ENCODE results near the gene COPS6.

The COPS6 gene

GRCh38 chr7:100080907-100081534 lies 7.7 kb upstream of the COPS6 start:
- DNase-seq = no peak

DNA sequence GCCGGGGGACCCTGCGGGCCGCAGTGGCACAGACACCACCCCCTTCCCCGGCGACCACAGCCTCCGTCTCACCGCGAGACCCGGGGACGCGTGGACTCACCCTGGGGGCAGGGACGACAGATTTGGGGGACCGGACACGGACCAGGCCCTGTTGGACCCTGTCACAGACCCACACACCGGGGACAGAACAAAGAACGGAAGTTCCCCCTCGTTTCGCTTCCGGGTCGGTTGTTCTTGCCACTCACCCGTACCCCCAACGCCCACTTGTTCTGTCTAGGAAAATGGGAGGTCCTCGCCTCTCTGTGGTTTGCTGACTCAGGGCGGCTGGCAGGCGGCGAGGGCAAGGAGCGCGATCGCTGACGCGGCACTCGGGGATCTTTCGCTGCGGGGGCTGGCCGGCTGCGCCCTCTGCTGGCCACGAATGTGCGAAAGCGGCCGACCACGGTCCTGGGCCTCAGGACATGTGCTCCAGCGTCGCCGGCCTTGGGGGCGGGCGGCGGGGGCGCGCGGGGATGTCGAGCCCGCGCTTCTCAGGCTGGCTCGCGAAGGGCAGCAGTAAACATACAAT lies 7.2 kb upstream of the COPS6 start, which contains the start of gene ZNF3:
ZNF3 (minus strand) TSS at position 189 of the 568 bp plus-strand sequence. CDS start 4,366 bp downstream, outside the sequence.
- peak; percentile 57 for DNase-seq

- DNase-seq = no peak
Measured at GRCh38 chr7:100082978-100083377, 5.8 kb upstream of the COPS6 start.

DNA sequence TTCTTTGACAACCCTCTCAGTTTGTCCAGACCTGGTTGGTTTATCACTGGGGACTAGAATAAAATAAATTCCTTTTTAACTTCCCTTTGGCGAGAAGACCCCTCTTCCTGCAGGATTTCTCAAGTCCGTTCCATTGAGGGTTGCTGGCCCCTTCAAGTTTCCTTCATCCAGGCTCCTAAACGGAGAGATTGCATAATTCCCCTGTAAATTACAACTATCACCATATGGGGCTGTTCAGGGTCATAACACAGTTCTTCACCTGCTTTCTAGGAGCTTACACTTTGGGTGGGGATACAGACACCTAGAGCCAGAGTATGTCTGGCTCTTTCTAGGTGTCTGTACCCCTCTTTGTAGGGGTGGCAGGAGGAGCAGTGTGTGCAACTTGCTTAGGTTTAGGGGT lies 3.3 kb upstream of the COPS6 start:
- no peak for DNase-seq

- DNase-seq = no peak
Measured at GRCh38 chr7:100087055-100087750, 1.6 kb upstream of the COPS6 start.

DNA sequence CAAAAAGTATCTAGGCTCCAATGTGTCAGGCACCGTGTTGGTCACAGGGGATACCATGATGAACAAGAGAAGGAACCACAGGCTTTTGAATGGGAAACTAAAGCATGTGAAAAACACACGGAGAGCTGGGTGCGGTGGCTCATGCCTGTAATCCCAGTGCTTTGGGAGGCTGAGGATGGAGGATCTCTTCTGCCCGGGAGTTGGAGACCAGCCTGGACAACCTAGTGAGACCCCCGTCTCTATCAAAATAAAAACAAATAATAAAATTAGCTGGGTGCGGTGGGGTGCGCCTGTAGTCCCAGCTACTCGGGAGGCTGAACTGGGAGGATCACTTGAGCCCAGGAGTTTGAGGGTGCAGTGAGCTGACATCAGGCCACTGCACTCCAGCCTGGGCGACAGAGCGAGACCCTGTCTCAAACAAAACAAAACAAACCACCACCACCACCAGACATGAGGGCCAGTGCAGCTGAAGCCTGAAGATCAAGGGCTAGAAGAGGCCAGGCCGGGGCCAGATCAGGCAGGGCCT lies 611 bp upstream of the COPS6 start:
- no peak for DNase-seq

DNA sequence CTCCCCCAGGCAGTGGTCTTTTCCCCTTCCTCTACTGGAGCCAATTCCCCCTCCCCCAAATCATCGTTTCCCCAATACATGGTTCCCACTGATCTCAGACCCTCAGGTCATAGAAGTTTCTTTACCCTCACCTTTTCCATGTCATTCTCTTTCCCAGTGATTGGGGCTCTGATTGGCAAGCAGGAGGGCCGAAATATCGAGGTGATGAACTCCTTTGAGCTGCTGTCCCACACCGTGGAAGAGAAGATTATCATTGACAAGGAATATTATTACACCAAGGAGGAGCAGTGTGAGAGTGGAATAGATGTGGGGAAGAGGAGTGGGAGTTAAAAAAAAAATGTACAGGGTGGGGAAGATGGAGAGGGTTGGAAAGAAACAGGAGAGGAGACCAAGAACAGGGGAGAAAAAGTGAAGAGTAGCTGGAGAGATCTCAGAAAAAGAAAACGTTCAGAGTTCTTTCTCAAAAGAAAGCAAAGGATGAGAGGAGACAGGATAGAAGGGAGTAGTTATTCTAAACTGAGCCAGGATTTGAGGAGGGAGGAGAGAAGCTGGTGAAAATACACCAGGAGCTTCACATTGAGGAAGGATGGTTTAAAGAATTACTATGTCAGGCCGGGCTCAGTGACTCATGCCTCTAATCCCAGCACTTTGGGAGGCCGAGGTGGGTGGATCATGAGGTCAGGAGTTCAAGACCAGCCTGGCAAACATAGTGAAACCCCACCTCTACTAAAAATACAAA lies 858 bp downstream of the COPS6 start:
- no peak for DNase-seq

GRCh38 chr7:100090527-100091410 lies 2.0 kb downstream of the COPS6 start:
- DNase-seq = no peak

DNA sequence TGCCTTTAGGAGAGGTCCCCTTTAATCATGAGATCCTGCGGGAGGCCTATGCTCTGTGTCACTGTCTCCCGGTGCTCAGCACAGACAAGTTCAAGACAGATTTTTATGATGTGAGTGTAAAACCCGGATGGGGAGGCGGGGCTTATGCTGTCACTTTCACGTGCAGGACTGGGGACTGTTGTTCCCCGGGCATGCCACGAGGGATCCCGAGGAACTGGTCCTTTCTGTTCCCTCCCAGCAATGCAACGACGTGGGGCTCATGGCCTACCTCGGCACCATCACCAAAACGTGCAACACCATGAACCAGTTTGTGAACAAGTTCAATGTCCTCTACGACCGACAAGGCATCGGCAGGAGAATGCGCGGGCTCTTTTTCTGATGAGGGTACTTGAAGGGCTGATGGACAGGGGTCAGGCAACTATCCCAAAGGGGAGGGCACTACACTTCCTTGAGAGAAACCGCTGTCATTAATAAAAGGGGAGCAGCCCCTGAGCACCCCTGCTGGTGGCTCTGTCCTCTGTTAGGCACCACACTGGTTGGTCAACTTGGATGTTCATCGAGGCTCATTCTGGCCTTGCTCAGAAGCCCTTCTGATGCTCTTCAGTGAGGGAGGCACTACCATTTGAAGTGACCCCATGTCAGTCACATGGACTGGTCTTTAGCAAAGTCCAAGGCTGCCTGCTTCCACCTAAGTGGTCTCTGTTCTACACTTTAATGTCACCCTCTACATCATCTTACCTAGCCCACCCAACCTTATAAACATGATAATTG lies 2.8 kb downstream of the COPS6 start:
- no peak for DNase-seq

DNA sequence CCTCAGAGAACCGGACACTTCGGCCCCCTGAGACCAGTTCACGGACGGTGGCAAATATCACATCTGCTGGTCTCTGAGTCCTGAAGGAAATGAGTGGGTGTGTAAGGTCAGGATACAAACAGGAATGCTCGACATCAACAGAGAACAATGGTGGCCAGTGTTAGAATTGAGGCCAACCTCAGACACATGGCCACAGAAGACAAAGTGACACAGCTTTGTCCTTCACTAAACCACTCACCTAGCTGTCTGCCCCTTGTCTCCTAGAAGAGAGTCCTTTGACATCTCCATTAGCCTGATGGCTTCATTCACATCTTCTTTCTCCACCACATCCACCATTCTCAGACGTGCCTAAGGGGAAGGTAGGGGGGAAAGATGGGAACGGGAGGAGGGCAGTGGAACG lies 4.3 kb downstream of the COPS6 start:
- DNase-seq = no peak

- no peak for DNase-seq
Measured at GRCh38 chr7:100093498-100093897, 4.7 kb downstream of the COPS6 start.

DNA sequence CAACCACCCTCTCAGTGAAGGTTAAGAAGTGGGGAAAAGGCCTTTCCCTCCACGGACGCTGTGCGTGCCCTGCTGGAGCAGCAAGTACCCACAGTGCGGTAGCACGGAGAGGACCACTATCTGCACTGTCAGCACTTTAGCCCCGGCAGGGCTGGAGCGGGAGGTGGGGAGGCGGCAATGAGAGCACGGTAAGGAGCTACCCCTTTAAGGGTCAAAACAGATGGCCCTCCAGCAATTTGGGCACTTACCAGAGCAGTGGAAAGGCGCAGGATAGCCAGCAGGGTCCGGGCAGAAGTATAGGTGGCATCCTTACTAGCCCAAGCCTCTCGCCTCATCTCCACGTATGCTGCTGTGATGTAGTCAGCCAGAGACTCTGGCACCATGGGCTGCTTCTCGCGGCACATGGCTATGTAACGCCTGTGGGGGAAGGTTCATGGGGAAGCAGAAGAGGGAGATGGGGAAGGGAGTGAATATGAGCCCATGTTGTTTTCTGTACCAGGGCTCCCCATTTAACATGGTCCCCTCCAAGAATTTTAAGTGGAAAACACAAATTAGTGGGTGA lies 5.2 kb downstream of the COPS6 start:
- no peak for DNase-seq

GRCh38 chr7:100095289-100095688 lies 6.5 kb downstream of the COPS6 start:
- DNase-seq = no peak

GRCh38 chr7:100095704-100096103 lies 6.9 kb downstream of the COPS6 start:
- DNase-seq = no peak

- DNase-seq = no peak
Measured at GRCh38 chr7:100098913-100099312, 10.1 kb downstream of the COPS6 start.

GRCh38 chr7:100099452-100099851 lies 10.7 kb downstream of the COPS6 start:
- no peak for DNase-seq

GRCh38 chr7:100100420-100101015 lies 11.7 kb downstream of the COPS6 start:
- DNase-seq = peak; percentile 81

GRCh38 chr7:100101016-100101862 lies 12.5 kb downstream of the COPS6 start, which contains the start of the genes AP4M1 and MCM7:
Gene AP4M1 (plus strand): TSS chr7:100101643. CDS start chr7:100101715, 72 bp downstream.
Gene MCM7 (minus strand): TSS chr7:100101397. CDS start chr7:100101294, 103 bp downstream.
- DNase-seq = peak; percentile 90

Data from 8988T (cell line).